GM12878 (cell line): ENCODE data around the gene ZFP42. TPM values are rescaled to one million over a fixed set of nuclear protein-coding genes. Genes with fewer than 3 reads are reported as not detected.

Experiments
- ATAC-seq: fragments of 200-7000 bp; cut with Tn5 transposase; 3 replicates; pipeline ENCODE4 v1.9.1; 2020; ENCODE audit warnings: mild to moderate bottlenecking, moderate library complexity
- BruUV-seq: library from RNA; stranded (reverse); fragments of 400-500 nt; replicated peaks from 2 replicates; lab custom pipeline; 2021; lab: Mats Ljungman, UMichigan
- CTCF ChIA-PET: fragments of 300-600 bp; sonication (Branson Sonifier 250); formaldehyde crosslinking; extraction: SDS; loops from one replicate; lab custom pipeline; 2021; ENCODE audit warnings: inconsistent platforms; lab: Yijun Ruan, JAX
- POLR2A ChIA-PET: fragments of 350-600 bp; formaldehyde crosslinking; extraction: SDS; loops from one replicate; lab custom pipeline; 2021; ENCODE audit warnings: inconsistent platforms; lab: Charles Lee
- RAD21 ChIA-PET: fragments of 300-600 bp; sonication (Branson Sonifier 250); formaldehyde crosslinking; loops from one replicate; lab custom pipeline; 2023; ENCODE audit warnings: antibody characterized with exemption; ENCODE audit not compliant: unreplicated experiment; lab: Charles Lee
- SMC1A ChIA-PET: fragments of 300-600 bp; sonication (Branson Sonifier 250); formaldehyde crosslinking; loops from one replicate; lab custom pipeline; 2023; ENCODE audit not compliant: unreplicated experiment, uncharacterized antibody; lab: Charles Lee
- DNase-seq: peaks from one replicate; pipeline ENCODE4 v3.0.0-alpha.2; 2011; ENCODE audit warnings: low read depth, low spot score
- FAIRE-seq: peaks from 3 replicates; lab custom pipeline; 2011; peaks lifted over from hg19 to GRCh38; lab: Jason Lieb, UNC
- H2AFZ ChIP-seq: 2 replicates; pipeline ENCODE4 v1.6.0; 2011; ENCODE audit warnings: low read depth, low read length, control low read depth; ENCODE audit not compliant: control insufficient read depth
- H3K27ac ChIP-seq: 2 replicates; pipeline ENCODE4 v1.5.1; 2011; ENCODE audit warnings: control low read depth; ENCODE audit not compliant: control insufficient read depth, insufficient read depth
- H3K27me3 ChIP-seq, 2 experiments: replicated peaks in 1 of 2; 2 replicates each; pipeline versions ENCODE4 v1.6.0 to v1.6.1; 2011; ENCODE audit warnings: low read length in 1 of 2; ENCODE audit not compliant: control insufficient read depth in 2 of 2, insufficient read depth in 2 of 2
- H3K36me3 ChIP-seq, 2 experiments: 2 replicates each; pipeline ENCODE4 v1.5.1; 2011; ENCODE audit warnings: low read length in 1 of 2; ENCODE audit not compliant: control insufficient read depth in 2 of 2, insufficient read depth in 2 of 2
- H3K4me1 ChIP-seq: 2 replicates; pipeline ENCODE4 v1.6.1; 2011; ENCODE audit warnings: mild to moderate bottlenecking, low read length, moderate library complexity, mixed read lengths; ENCODE audit not compliant: control insufficient read depth, insufficient read depth
- H3K4me2 ChIP-seq: 2 replicates; pipeline ENCODE4 v1.6.0; 2011; ENCODE audit warnings: control low read depth; ENCODE audit not compliant: control insufficient read depth, insufficient read depth
- H3K4me3 ChIP-seq: fragments of 200-600 bp; sonication (generic); 2 replicates; pipeline ENCODE4 v1.5.1; 2016
- H3K79me2 ChIP-seq: 2 replicates; pipeline ENCODE4 v1.6.0; 2011; ENCODE audit warnings: low read length; ENCODE audit not compliant: control insufficient read depth, insufficient read depth
- H3K9ac ChIP-seq: 2 replicates; pipeline ENCODE4 v1.8.0; 2011; ENCODE audit warnings: low read length, control low read depth, mixed read lengths; ENCODE audit not compliant: control insufficient read depth, insufficient read depth
- H3K9me3 ChIP-seq: replicated peaks from 3 replicates; pipeline ENCODE4 v1.5.1; 2011; ENCODE audit warnings: mild to moderate bottlenecking, low read length; ENCODE audit not compliant: control insufficient read depth, insufficient read depth
- H4K20me1 ChIP-seq: 2 replicates; pipeline ENCODE4 v1.6.0; 2011; ENCODE audit not compliant: control insufficient read depth, insufficient read depth
- BACH1 ChIP-seq: fragments of 450-650 bp; IDR thresholded peaks from 2 replicates; pipeline ENCODE4 v1.6.1; 2017; ENCODE audit warnings: mild to moderate bottlenecking, borderline replicate concordance
- NBN ChIP-seq: fragments of 450-650 bp; IDR thresholded peaks from 2 replicates; pipeline ENCODE4 v1.6.1; 2016
- PAX8 ChIP-seq: fragments of 450-650 bp; IDR thresholded peaks from 2 replicates; pipeline ENCODE4 v1.6.1; 2017; ENCODE audit warnings: mild to moderate bottlenecking, moderate library complexity
- RAD51 ChIP-seq: fragments of 450-650 bp; IDR thresholded peaks from 2 replicates; pipeline ENCODE4 v1.6.1; 2016; ENCODE audit warnings: moderate library complexity, mild to moderate bottlenecking, inconsistent platforms
- RUNX3 ChIP-seq: IDR thresholded peaks from 2 replicates; pipeline ENCODE4 v1.6.1; 2012; ENCODE audit warnings: low read length, inconsistent platforms
- SREBF2 ChIP-seq: IDR thresholded peaks from 2 replicates; pipeline ENCODE4 v1.6.1; 2012; ENCODE audit warnings: mild to moderate bottlenecking, low read length
- TBL1XR1 ChIP-seq: IDR thresholded peaks from 2 replicates; pipeline ENCODE4 v1.6.1; 2012; ENCODE audit warnings: low read depth, low read length, improper control_type of control experiment
- YBX1 ChIP-seq: fragments of 450-650 bp; IDR thresholded peaks from 2 replicates; pipeline ENCODE4 v1.6.1; 2016; ENCODE audit warnings: antibody characterized with exemption
- YY1 ChIP-seq: IDR thresholded peaks from 2 replicates; pipeline ENCODE4 v1.6.1; 2011; ENCODE audit warnings: low read depth, mild to moderate bottlenecking, low read length
- WGBS: methylation state at CpG from one replicate; pipeline ENCODE4 v1.1.6; 2016; ENCODE audit warnings: low lambda C conversion rate; ENCODE audit not compliant: insufficient replicate concordance, insufficient coverage; ENCODE audit errors: missing lambda C conversion rate; 5-methylcytosine and 5-hydroxymethylcytosine counted together
- in situ Hi-C: fragments of 300-500 bp; cut with MboI; formaldehyde crosslinking; loops from 9 replicates; pipeline ENCODE4 v1.14.3; 2018; ENCODE audit warnings: mixed read lengths
- intact Hi-C: fragments of 100-400 bp; cut with micrococcal nuclease; formaldehyde crosslinking; loops from one replicate; pipeline ENCODE4 v1.14.2; 2022; ENCODE audit not compliant: unreplicated experiment
- polyA plus RNA-seq, 11 experiments: library from polyadenylated mRNA; depleted of rRNA in 4 of 11; unstranded in 6 of 11; stranded (reverse) in 5 of 11; fragments of >200 nt; fragmentation: Nextera tagmentation in 4 of 11; fragmentation: Illumina TruSeq in 1 of 11; extraction: Ambion mirVana in 4 of 11; extraction: Trizol in 1 of 11; gene quantifications; 1 replicate in 1 of 11; 2 replicates in 10 of 11; pipeline versions ENCODE4 v1.2.1 to v1.2.3, GENCODE V29; 2011 to 2016; ENCODE audit warnings: inconsistent platforms in 2 of 11, missing spikeins in 2 of 11, low read depth in 1 of 11
- total RNA-seq, 4 experiments: library from RNA; depleted of rRNA in 3 of 4; stranded (reverse); fragments of >200 nt in 3 of 4; fragmentation: Illumina TruSeq in 1 of 4; extraction: Trizol in 1 of 4; gene quantifications; 2 replicates each; pipeline versions ENCODE4 v1.2.1 to v1.2.3, GENCODE V29; 2013 to 2021
- TF ChIP-seq, protein P1 (sequence below): fragments of 450-650 bp; IDR thresholded peaks from 2 replicates; pipeline ENCODE4 v1.6.1; 2017; ENCODE audit warnings: mild to moderate bottlenecking, moderate library complexity
- TF ChIP-seq, protein P2 (sequence below): fragments of 450-650 bp; IDR thresholded peaks from 2 replicates; pipeline ENCODE4 v1.6.1; 2017; ENCODE audit warnings: mild to moderate bottlenecking, low read depth, inconsistent platforms; ENCODE audit not compliant: poor library complexity, severe bottlenecking
- TF ChIP-seq, protein P3 (sequence below): fragments of 150-350 bp; IDR thresholded peaks from 2 replicates; pipeline ENCODE4 v1.6.1; 2014; ENCODE audit warnings: mild to moderate bottlenecking, low read depth, low read length
- TF ChIP-seq, protein P4 (sequence below): IDR thresholded peaks from 2 replicates; pipeline ENCODE4 v1.6.1; 2011; ENCODE audit warnings: mild to moderate bottlenecking, low read depth, low read length, moderate library complexity; ENCODE audit not compliant: insufficient replicate concordance
- TF ChIP-seq, protein P5 (sequence below): fragments of 450-650 bp; IDR thresholded peaks from 2 replicates; pipeline ENCODE4 v1.6.1; 2017; ENCODE audit warnings: antibody characterized with exemption, mild to moderate bottlenecking, moderate library complexity

The ZFP42 gene
- total and polyA plus RNA-seq, 10 of the 15 experiments (the other 5 are each of a cell fraction or from before 2014, with no cell fraction given), result 0.13 TPM; not detected in 9

DNA sequence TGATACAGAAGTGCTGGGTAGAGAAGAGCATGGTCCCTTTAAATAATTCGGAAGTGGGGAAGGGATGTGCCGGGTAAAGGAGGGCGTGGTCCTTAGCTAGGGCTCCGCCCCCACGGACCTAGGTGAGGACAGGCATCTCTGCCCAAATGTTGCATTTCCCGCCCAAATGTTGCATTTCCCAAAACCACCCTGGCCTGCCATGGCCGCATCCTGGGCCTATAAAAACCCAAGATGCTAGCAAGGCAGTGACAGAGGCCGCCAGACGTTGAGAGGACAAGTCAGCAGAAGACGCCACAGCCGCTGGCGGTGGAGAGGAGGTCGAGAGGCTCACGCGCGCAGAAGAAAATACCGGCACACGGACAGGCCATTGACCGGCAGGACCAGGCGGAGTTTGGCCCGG, 46.1 kb downstream of the ZFP42 start:
- no peak for DNase-seq
- SMC1A ChIA-PET, result no interaction called here
- in situ Hi-C loops (no loop called here), intact Hi-C loops (no loop called here)
- Histone ChIP-seq H3K4me3 (no peak overlapping the region), H3K36me3 (no peaks in the 10 kb centered on the region), H3K9me3 (no peaks in the 10 kb centered on the region; the same call in 2 of the 3 replicates), H3K4me1 (no peaks in the 10 kb centered on the region), H3K27me3 (no peaks in the 10 kb centered on the region), H4K20me1 (no peaks in the 10 kb centered on the region), H3K79me2 (no peaks in the 10 kb centered on the region), H2AFZ (no peak overlapping the region), H3K4me2 (no peak overlapping the region), H3K27ac (no peak overlapping the region), H3K9ac (no peak overlapping the region)
- POLR2A ChIA-PET, result no interaction called here
- CTCF ChIA-PET, result no interaction called here
- no peak for ATAC-seq
- FAIRE-seq, result no peak
- 75% methylated on average over 21 of the region's 21 CpGs for WGBS
- RAD21 ChIA-PET, result no interaction called here
- BruUV-seq, result no TSS peak
- TF ChIP-seq YBX1 (no peak), RAD51 (no peak), PAX8 (no peak), RUNX3 (no peak), NBN (no peak), BACH1 (no peak), YY1 (no peak), TBL1XR1 (no peak), SREBF2 (no peak)
- TF ChIP-seq, protein P1, sequence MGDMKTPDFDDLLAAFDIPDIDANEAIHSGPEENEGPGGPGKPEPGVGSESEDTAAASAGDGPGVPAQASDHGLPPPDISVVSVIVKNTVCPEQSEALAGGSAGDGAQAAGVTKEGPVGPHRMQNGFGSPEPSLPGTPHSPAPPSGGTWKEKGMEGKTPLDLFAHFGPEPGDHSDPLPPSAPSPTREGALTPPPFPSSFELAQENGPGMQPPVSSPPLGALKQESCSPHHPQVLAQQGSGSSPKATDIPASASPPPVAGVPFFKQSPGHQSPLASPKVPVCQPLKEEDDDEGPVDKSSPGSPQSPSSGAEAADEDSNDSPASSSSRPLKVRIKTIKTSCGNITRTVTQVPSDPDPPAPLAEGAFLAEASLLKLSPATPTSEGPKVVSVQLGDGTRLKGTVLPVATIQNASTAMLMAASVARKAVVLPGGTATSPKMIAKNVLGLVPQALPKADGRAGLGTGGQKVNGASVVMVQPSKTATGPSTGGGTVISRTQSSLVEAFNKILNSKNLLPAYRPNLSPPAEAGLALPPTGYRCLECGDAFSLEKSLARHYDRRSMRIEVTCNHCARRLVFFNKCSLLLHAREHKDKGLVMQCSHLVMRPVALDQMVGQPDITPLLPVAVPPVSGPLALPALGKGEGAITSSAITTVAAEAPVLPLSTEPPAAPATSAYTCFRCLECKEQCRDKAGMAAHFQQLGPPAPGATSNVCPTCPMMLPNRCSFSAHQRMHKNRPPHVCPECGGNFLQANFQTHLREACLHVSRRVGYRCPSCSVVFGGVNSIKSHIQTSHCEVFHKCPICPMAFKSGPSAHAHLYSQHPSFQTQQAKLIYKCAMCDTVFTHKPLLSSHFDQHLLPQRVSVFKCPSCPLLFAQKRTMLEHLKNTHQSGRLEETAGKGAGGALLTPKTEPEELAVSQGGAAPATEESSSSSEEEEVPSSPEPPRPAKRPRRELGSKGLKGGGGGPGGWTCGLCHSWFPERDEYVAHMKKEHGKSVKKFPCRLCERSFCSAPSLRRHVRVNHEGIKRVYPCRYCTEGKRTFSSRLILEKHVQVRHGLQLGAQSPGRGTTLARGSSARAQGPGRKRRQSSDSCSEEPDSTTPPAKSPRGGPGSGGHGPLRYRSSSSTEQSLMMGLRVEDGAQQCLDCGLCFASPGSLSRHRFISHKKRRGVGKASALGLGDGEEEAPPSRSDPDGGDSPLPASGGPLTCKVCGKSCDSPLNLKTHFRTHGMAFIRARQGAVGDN, result no peak
- TF ChIP-seq, protein P2, sequence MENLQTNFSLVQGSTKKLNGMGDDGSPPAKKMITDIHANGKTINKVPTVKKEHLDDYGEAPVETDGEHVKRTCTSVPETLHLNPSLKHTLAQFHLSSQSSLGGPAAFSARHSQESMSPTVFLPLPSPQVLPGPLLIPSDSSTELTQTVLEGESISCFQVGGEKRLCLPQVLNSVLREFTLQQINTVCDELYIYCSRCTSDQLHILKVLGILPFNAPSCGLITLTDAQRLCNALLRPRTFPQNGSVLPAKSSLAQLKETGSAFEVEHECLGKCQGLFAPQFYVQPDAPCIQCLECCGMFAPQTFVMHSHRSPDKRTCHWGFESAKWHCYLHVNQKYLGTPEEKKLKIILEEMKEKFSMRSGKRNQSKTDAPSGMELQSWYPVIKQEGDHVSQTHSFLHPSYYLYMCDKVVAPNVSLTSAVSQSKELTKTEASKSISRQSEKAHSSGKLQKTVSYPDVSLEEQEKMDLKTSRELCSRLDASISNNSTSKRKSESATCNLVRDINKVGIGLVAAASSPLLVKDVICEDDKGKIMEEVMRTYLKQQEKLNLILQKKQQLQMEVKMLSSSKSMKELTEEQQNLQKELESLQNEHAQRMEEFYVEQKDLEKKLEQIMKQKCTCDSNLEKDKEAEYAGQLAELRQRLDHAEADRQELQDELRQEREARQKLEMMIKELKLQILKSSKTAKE, result no peak
- TF ChIP-seq, protein P3, sequence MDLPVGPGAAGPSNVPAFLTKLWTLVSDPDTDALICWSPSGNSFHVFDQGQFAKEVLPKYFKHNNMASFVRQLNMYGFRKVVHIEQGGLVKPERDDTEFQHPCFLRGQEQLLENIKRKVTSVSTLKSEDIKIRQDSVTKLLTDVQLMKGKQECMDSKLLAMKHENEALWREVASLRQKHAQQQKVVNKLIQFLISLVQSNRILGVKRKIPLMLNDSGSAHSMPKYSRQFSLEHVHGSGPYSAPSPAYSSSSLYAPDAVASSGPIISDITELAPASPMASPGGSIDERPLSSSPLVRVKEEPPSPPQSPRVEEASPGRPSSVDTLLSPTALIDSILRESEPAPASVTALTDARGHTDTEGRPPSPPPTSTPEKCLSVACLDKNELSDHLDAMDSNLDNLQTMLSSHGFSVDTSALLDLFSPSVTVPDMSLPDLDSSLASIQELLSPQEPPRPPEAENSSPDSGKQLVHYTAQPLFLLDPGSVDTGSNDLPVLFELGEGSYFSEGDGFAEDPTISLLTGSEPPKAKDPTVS, result no peak
- TF ChIP-seq, protein P4, sequence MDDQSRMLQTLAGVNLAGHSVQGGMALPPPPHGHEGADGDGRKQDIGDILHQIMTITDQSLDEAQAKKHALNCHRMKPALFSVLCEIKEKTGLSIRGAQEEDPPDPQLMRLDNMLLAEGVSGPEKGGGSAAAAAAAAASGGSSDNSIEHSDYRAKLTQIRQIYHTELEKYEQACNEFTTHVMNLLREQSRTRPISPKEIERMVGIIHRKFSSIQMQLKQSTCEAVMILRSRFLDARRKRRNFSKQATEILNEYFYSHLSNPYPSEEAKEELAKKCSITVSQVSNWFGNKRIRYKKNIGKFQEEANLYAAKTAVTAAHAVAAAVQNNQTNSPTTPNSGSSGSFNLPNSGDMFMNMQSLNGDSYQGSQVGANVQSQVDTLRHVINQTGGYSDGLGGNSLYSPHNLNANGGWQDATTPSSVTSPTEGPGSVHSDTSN, result no peak
- TF ChIP-seq, protein P5, sequence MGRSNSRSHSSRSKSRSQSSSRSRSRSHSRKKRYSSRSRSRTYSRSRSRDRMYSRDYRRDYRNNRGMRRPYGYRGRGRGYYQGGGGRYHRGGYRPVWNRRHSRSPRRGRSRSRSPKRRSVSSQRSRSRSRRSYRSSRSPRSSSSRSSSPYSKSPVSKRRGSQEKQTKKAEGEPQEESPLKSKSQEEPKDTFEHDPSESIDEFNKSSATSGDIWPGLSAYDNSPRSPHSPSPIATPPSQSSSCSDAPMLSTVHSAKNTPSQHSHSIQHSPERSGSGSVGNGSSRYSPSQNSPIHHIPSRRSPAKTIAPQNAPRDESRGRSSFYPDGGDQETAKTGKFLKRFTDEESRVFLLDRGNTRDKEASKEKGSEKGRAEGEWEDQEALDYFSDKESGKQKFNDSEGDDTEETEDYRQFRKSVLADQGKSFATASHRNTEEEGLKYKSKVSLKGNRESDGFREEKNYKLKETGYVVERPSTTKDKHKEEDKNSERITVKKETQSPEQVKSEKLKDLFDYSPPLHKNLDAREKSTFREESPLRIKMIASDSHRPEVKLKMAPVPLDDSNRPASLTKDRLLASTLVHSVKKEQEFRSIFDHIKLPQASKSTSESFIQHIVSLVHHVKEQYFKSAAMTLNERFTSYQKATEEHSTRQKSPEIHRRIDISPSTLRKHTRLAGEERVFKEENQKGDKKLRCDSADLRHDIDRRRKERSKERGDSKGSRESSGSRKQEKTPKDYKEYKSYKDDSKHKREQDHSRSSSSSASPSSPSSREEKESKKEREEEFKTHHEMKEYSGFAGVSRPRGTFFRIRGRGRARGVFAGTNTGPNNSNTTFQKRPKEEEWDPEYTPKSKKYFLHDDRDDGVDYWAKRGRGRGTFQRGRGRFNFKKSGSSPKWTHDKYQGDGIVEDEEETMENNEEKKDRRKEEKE, result no peak
